IPS-20b (cell line): ENCODE results near the gene NID1.

Experiments
- H3K27ac ChIP-seq: one replicate; pipeline ENCODE4 v1.5.1; 2013; ENCODE audit warnings: low read length
- H3K27me3 ChIP-seq: 2 replicates; pipeline ENCODE4 v1.6.1; 2013; ENCODE audit warnings: mild to moderate bottlenecking, low read length, inconsistent platforms; ENCODE audit not compliant: insufficient read depth
- H3K36me3 ChIP-seq: 2 replicates; pipeline ENCODE4 v1.6.1; 2013; ENCODE audit warnings: low read depth, mild to moderate bottlenecking, inconsistent platforms, low read length, moderate library complexity; ENCODE audit not compliant: insufficient read depth
- H3K4me1 ChIP-seq: 2 replicates; pipeline ENCODE4 v1.6.1; 2013; ENCODE audit warnings: mild to moderate bottlenecking, control low read depth, inconsistent platforms, low read length, moderate library complexity; ENCODE audit not compliant: insufficient read depth
- H3K4me3 ChIP-seq: 2 replicates; pipeline ENCODE4 v1.5.1; 2013; ENCODE audit warnings: mild to moderate bottlenecking, low read length, inconsistent platforms
- H3K9ac ChIP-seq: 2 replicates; pipeline ENCODE4 v1.6.1; 2013; ENCODE audit warnings: low read depth, mild to moderate bottlenecking, inconsistent platforms, low read length, moderate library complexity
- H3K9me3 ChIP-seq: 2 replicates; pipeline ENCODE4 v1.6.1; 2013; ENCODE audit warnings: mild to moderate bottlenecking, low read depth, low read length, inconsistent platforms; ENCODE audit not compliant: insufficient read depth

NID1 gene

GRCh38 chr1:236038034-236038433 lies 26.9 kb downstream of the NID1 start:
- H3K4me1 ChIP-seq, result no peaks in the 10 kb centered on the region
- H3K4me3 ChIP-seq, result no peak overlapping the region
- H3K27ac ChIP-seq, result no peak overlapping the region
- no peaks in the 10 kb centered on the region for H3K27me3 ChIP-seq
- H3K9ac ChIP-seq, result no peak overlapping the region
- H3K36me3 ChIP-seq, result no peaks in the 10 kb centered on the region; the same call in 1 of the 2 replicates
- H3K9me3 ChIP-seq, result no peaks in the 10 kb centered on the region; the same call in 1 of the 2 replicates

DNA sequence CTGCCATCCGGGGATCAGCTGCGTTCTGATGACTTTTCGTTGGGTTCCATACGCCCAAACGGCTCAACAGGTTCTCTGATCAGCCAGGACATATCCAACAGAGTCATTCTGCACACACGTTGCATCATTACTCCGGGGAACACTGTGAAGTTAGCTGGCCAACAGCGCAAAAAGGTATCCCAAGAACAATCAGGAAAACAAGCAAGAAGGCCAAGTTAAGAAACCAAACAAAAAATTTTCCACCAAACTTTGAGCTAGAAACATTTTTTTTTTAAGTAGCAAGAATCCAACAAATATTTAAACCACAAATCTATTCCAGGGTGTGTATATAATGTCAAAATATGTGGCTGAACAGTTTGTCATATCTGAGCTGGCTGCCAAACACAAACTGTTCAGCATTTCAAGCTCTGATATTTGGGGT lies 29.2 kb downstream of the NID1 start:
- Histone ChIP-seq H3K4me1 (no peaks in the 10 kb centered on the region), H3K36me3 (no peaks in the 10 kb centered on the region), H3K27me3 (no peaks in the 10 kb centered on the region), H3K27ac (no peak overlapping the region), H3K9me3 (no peaks in the 10 kb centered on the region), H3K9ac (no peak overlapping the region), H3K4me3 (no peak overlapping the region)

- no peaks in the 10 kb centered on the region for H3K36me3 ChIP-seq
- H3K4me1 ChIP-seq, result no peaks in the 10 kb centered on the region
- H3K9ac ChIP-seq, result no peak overlapping the region
- H3K27me3 ChIP-seq, result no peaks in the 10 kb centered on the region
- H3K9me3 ChIP-seq, result no peaks in the 10 kb centered on the region
- no peak overlapping the region for H3K27ac ChIP-seq
- no peak overlapping the region for H3K4me3 ChIP-seq
Measured at GRCh38 chr1:236033336-236033735, 31.6 kb downstream of the NID1 start.

DNA sequence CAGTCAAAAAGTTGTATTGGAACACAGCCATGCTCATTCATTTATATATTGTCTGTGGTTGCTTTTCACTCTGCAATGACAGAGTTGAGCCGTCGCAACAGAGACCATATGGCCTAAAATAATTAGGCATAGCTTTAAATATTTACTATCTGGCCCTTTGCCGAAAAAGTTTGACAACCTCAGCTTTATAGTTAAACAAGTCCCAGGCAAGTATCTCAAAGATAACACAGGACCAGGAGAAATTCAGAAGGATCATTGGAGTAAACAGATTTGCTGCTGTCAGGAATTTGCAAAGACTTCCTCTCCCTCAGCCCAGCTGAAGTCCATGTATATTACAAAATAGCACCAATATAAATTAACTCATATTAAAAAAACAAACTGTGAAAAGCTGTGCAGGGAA lies 34.4 kb downstream of the NID1 start:
- Histone ChIP-seq H3K4me1 (no peaks in the 10 kb centered on the region), H3K27me3 (no peaks in the 10 kb centered on the region), H3K9ac (no peak overlapping the region), H3K9me3 (no peaks in the 10 kb centered on the region), H3K36me3 (no peaks in the 10 kb centered on the region), H3K27ac (no peak overlapping the region), H3K4me3 (no peak overlapping the region)

DNA sequence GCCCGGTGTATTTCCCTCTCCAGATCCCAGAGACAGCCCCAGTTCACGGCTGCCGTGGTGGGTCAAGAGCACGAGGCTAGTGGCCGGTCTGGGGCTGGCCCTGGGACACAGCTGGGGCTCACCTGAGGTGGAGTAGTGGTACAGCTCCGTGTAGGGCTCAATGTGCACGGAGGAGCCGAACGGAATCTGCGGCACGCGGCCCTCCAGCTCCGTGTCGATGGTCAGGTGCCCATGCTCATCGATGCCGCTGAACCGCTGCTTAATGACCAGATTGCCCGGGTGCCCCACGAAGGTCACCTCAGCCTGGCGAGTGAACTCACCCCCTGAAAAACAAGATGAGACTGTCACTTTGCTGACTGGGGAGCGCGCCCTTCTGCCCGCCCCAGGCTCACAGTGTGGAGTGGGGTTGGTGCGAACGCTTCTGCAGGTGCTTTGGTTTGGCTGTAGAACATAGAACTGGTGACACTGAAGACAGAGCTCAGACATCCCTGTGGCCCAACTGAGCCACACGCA lies 35.4 kb downstream of the NID1 start:
- Histone ChIP-seq H3K27ac (no peak overlapping the region), H3K4me3 (no peak overlapping the region), H3K27me3 (no peaks in the 10 kb centered on the region), H3K9me3 (no peaks in the 10 kb centered on the region), H3K36me3 (no peaks in the 10 kb centered on the region), H3K9ac (no peak overlapping the region), H3K4me1 (no peaks in the 10 kb centered on the region)

- Histone ChIP-seq H3K27me3 (no peaks in the 10 kb centered on the region), H3K9me3 (no peaks in the 10 kb centered on the region), H3K36me3 (no peaks in the 10 kb centered on the region), H3K4me3 (no peak overlapping the region), H3K4me1 (no peaks in the 10 kb centered on the region), H3K9ac (no peak overlapping the region), H3K27ac (no peak overlapping the region)
Measured at GRCh38 chr1:236027104-236027503, 37.8 kb downstream of the NID1 start.

GRCh38 chr1:236025836-236026235 lies 39.1 kb downstream of the NID1 start:
- no peaks in the 10 kb centered on the region for H3K4me1 ChIP-seq
- no peaks in the 10 kb centered on the region for H3K27me3 ChIP-seq
- no peak overlapping the region for H3K9ac ChIP-seq
- H3K36me3 ChIP-seq, result no peaks in the 10 kb centered on the region
- H3K4me3 ChIP-seq, result no peak overlapping the region
- H3K9me3 ChIP-seq, result no peaks in the 10 kb centered on the region
- no peak overlapping the region for H3K27ac ChIP-seq

DNA sequence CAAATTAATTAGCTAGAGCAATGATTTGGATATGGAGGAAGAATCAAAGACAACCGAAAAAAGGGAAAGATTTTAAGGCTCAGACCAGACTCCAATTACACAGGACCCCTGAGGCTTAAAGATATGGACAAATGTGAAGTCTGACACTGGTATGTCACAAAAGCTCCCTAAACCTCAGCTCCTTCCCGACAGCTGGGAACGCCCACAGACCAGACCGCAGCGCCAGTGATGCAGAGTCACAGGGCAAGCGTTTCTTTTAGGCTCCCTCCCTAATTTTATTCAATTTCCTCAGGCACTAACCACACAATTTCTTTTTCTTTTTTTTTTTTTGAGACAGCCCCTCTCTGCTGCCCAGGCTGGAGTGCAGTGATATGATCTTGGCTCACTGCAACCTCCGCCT lies 40.2 kb downstream of the NID1 start:
- H3K27ac ChIP-seq, result no peak overlapping the region
- H3K4me1 ChIP-seq, result no peaks in the 10 kb centered on the region
- no peaks in the 10 kb centered on the region for H3K27me3 ChIP-seq
- H3K4me3 ChIP-seq, result no peak overlapping the region
- no peaks in the 10 kb centered on the region for H3K9me3 ChIP-seq
- no peaks in the 10 kb centered on the region for H3K36me3 ChIP-seq
- no peak overlapping the region for H3K9ac ChIP-seq

DNA sequence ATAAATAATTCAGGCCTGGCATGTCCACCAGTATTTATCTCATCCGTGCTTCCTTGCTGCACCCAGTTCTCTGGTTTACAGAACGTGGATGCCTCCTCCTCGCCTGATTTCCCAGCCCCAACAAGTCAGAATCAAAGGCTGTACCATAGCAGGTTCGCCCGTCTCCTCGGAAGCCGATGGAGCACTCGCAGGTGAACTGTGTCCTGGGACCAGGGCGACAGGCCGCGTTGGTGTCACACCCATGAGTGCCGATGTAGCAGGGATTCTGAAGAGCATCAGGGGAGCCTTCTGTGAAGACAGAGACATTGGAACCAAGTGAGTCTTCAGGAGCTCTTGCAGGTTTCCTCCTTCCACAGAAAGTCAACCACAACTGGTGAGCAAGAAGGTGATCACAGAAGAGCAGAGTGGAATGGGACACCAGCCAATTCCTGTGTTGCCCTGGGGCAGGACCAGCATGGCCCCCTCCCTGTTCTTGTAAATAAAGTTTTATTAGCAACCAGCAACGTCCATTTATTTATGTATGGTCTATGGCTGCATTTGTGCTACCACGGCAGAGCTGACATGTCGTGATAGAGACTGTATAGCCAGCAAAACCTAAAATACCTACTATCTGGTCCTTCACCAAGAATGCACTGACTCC lies 40.8 kb downstream of the NID1 start:
- H3K4me1 ChIP-seq, result no peaks in the 10 kb centered on the region
- H3K36me3 ChIP-seq, result no peaks in the 10 kb centered on the region
- no peaks in the 10 kb centered on the region for H3K27me3 ChIP-seq
- H3K9ac ChIP-seq, result no peak overlapping the region
- no peak overlapping the region for H3K4me3 ChIP-seq
- H3K27ac ChIP-seq, result no peak overlapping the region
- H3K9me3 ChIP-seq, result no peaks in the 10 kb centered on the region

- Histone ChIP-seq H3K9ac (no peak overlapping the region), H3K4me3 (no peak overlapping the region), H3K36me3 (no peaks in the 10 kb centered on the region), H3K27me3 (no peaks in the 10 kb centered on the region), H3K4me1 (no peaks in the 10 kb centered on the region), H3K9me3 (no peaks in the 10 kb centered on the region), H3K27ac (no peak overlapping the region)
Measured at GRCh38 chr1:236021424-236022135, 43.3 kb downstream of the NID1 start.

- Histone ChIP-seq H3K36me3 (no peaks in the 10 kb centered on the region), H3K9me3 (no peaks in the 10 kb centered on the region), H3K27me3 (no peaks in the 10 kb centered on the region), H3K4me3 (no peak overlapping the region), H3K27ac (no peak overlapping the region), H3K4me1 (no peaks in the 10 kb centered on the region), H3K9ac (no peak overlapping the region)
Measured at GRCh38 chr1:236020359-236021219, 44.3 kb downstream of the NID1 start.
